K562 (cell line): ENCODE results near the gene IRAK3. TPM values are rescaled to one million over a fixed set of nuclear protein-coding genes. Genes with fewer than 3 reads are reported as not detected.

Experiments
- BRD4 ChIP-seq: fragments of 200-600 bp; sonication (generic); IDR thresholded peaks from 2 replicates; pipeline ENCODE4 v1.6.1; 2017; ENCODE audit warnings: inconsistent platforms
- BRF1 ChIP-seq: IDR thresholded peaks from 3 replicates; pipeline ENCODE4 v1.6.1; 2011; ENCODE audit warnings: borderline replicate concordance, mild to moderate bottlenecking; ENCODE audit not compliant: insufficient read length; ENCODE audit errors: extremely low read depth
- EGR1 ChIP-seq: fragments of 450-650 bp; conservative IDR thresholded peaks from 2 replicates; pipeline ENCODE4 v1.6.1; 2017; ENCODE audit warnings: mild to moderate bottlenecking
- ELF1 ChIP-seq: fragments of 200-800 bp; sonication (Bioruptor generic); IDR thresholded peaks from 2 replicates; pipeline ENCODE4 v1.6.1; 2016; ENCODE audit warnings: missing genetic modification characterization, missing compliant biosample characterization
- ELF4 ChIP-seq: fragments of 450-650 bp; formaldehyde crosslinking; IDR thresholded peaks from 2 replicates; pipeline ENCODE4 v1.4.0; 2022; ENCODE audit warnings: missing genetic modification characterization
- FOXK1 ChIP-seq: sonication (generic); formaldehyde crosslinking; IDR thresholded peaks from 2 replicates; pipeline ENCODE4 v1.8.0; 2022; ENCODE audit warnings: missing genetic modification reagents, mild to moderate bottlenecking, borderline replicate concordance
- HDAC3 ChIP-seq: fragments of 450-650 bp; IDR thresholded peaks from 2 replicates; pipeline ENCODE4 v1.6.1; 2018; ENCODE audit warnings: borderline replicate concordance, mild to moderate bottlenecking, moderate library complexity; ENCODE audit not compliant: partially characterized antibody
- KDM4B ChIP-seq, 2 experiments: fragments of 450-650 bp in 1 of 2; sonication (generic) in 1 of 2; IDR thresholded peaks; 2 replicates each; pipeline ENCODE4 v1.6.1; 2016 to 2017; ENCODE audit warnings: borderline replicate concordance in 2 of 2, antibody characterized with exemption in 1 of 2, low read depth in 1 of 2, mild to moderate bottlenecking in 1 of 2
- PHF8 ChIP-seq: fragments of 200-600 bp; sonication (generic); IDR thresholded peaks from 2 replicates; pipeline ENCODE4 v1.6.1; 2012; ENCODE audit warnings: mixed run types, mild to moderate bottlenecking, inconsistent platforms, low read length, moderate library complexity, borderline replicate concordance
- SMC3 ChIP-seq: conservative IDR thresholded peaks from 2 replicates; pipeline ENCODE4 v1.6.1; 2011; ENCODE audit warnings: low read depth, low read length, improper control_type of control experiment; ENCODE audit not compliant: insufficient read depth
- SRSF9 ChIP-seq: fragments of 200-400 bp; formaldehyde crosslinking; IDR thresholded peaks from 2 replicates; pipeline ENCODE4 v1.6.1; 2017; ENCODE audit warnings: low read depth, low read length, borderline replicate concordance
- YY1 ChIP-seq, 3 experiments: IDR thresholded peaks; 2 replicates each; pipeline ENCODE4 v1.6.1; 2011; ENCODE audit warnings: low read length in 2 of 3, mild to moderate bottlenecking in 2 of 3, moderate library complexity in 2 of 3, borderline replicate concordance in 1 of 3, control low read depth in 1 of 3, low read depth in 1 of 3; ENCODE audit not compliant: insufficient read depth in 3 of 3, insufficient replicate concordance in 2 of 3, control insufficient read depth in 1 of 3, insufficient read length in 1 of 3; ENCODE audit errors: extremely low read depth in 1 of 3
- ZBTB17 ChIP-seq: fragments of 450-650 bp; formaldehyde crosslinking; IDR thresholded peaks from 2 replicates; pipeline ENCODE4 v1.4.0; 2020; ENCODE audit warnings: mild to moderate bottlenecking
- ZC3H11A ChIP-seq: IDR thresholded peaks from 2 replicates; pipeline ENCODE4 v1.6.1; 2012; ENCODE audit warnings: low read depth, low read length, improper control_type of control experiment
- ZNF232 ChIP-seq: sonication (generic); formaldehyde crosslinking; IDR thresholded peaks from 2 replicates; pipeline ENCODE4 v1.8.0; 2022; ENCODE audit warnings: mild to moderate bottlenecking, missing genetic modification reagents
- ZNF263 ChIP-seq: sonication (generic); formaldehyde crosslinking; IDR thresholded peaks from 2 replicates; pipeline ENCODE4 v1.8.0; 2022; ENCODE audit warnings: mild to moderate bottlenecking, missing genetic modification reagents, borderline replicate concordance
- polyA plus RNA-seq, 8 experiments: library from polyadenylated mRNA; depleted of rRNA in 4 of 8; stranded (reverse) in 5 of 8; unstranded in 3 of 8; fragments of >200 nt; fragmentation: Nextera tagmentation in 2 of 8; fragmentation: Illumina TruSeq in 1 of 8; extraction: Ambion mirVana in 2 of 8; extraction: Trizol in 1 of 8; gene quantifications; 2 replicates each; pipeline versions ENCODE4 v1.2.1 to v1.2.3, GENCODE V29; 2011 to 2014; ENCODE audit warnings: inconsistent platforms in 1 of 8, missing spikeins in 1 of 8
- total RNA-seq, 7 experiments: library from RNA; depleted of rRNA in 6 of 7; stranded (reverse); fragments of >200 nt in 6 of 7; fragmentation: Illumina TruSeq in 2 of 7; extraction: Trizol in 2 of 7; gene quantifications; 2 replicates each; pipeline versions ENCODE4 v1.2.1 to v1.2.3, GENCODE V29; 2011 to 2021; ENCODE audit warnings: low replicate concordance in 1 of 7
- TF ChIP-seq, protein P1 (sequence below), 2 experiments: IDR thresholded peaks in 1 of 2; conservative IDR thresholded peaks in 1 of 2; 2 replicates each; pipeline ENCODE4 v1.6.1; 2016; ENCODE audit warnings: low read depth in 2 of 2, mild to moderate bottlenecking in 1 of 2, missing compliant biosample characterization in 1 of 2, missing genetic modification characterization in 1 of 2, moderate library complexity in 1 of 2
- TF ChIP-seq, protein P2 (sequence below): fragments of 250-450 bp; sonication (Bioruptor Pico); IDR thresholded peaks from 2 replicates; pipeline ENCODE4 v1.4.0; 2020; ENCODE audit warnings: mild to moderate bottlenecking
- TF ChIP-seq, protein P3 (sequence below): sonication (generic); formaldehyde crosslinking; IDR thresholded peaks from 2 replicates; pipeline ENCODE4 v1.8.0; 2022; ENCODE audit warnings: mild to moderate bottlenecking, missing genetic modification reagents

Gene IRAK3
- total and polyA plus RNA-seq, 9 of the 15 experiments (the other 6 are each of a cell fraction or from before 2014, with no cell fraction given), result 0.06 to 0.09 (median 0.07) TPM; not detected in 6

DNA sequence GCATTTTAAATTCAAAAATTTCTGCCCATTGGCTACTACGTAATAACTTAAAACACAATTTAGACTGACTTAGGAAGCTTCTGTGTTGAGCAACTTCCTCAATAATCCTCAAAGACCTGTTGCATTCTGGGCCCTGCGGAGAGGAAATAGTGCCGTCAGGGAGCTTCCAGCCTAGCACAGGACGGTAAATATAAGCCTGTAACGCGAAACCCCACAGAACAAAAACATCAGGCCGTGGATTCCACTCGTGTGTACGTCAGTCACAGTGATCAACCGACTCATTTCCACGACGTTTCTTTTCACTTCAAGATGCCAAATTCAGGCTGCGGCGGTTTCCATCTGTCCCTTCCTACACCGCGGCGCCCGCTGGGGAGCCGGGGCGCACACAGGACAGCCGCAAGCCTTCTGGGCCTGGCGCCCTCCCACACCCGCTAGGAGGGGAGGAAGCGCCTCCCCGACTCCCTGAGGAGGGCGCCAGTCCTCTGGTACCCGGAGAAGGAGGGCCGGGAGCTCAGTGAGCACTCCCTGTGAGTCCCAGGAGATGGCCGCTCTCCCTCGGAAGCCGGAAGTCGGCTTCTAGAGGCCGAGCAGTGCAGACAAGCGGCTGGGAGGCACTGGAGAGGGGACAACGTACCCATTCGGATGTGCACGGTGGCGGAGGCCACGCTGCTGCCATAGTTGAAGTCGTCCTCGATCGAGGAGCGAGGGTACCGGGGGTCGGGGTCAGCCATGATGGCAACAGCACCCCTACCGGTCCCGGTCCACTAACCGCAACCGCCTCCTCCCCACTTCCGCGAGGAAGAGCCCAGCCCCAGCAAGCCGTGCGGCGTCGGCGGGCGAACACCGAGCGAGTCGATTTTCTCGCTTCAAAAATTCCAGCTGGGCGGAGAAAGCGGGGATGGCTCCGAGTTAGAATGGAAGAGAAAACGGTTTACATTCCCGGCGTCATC is 19.5 kb upstream of the IRAK3 start, which contains the start of gene TMBIM4 (continued):
- TF ChIP-seq, protein P1, sequence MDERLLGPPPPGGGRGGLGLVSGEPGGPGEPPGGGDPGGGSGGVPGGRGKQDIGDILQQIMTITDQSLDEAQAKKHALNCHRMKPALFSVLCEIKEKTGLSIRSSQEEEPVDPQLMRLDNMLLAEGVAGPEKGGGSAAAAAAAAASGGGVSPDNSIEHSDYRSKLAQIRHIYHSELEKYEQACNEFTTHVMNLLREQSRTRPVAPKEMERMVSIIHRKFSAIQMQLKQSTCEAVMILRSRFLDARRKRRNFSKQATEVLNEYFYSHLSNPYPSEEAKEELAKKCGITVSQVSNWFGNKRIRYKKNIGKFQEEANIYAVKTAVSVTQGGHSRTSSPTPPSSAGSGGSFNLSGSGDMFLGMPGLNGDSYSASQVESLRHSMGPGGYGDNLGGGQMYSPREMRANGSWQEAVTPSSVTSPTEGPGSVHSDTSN (CRISPR knock-in tag; IDR thresholded peaks at IDR 0.05; ENCODE audit: low read depth), result no peak
- TF ChIP-seq, protein P1 (tag; conservative IDR thresholded peaks at IDR 0.05; ENCODE audit: low read depth), result no peak
- peak; percentile 99 for TF ChIP-seq ZBTB17 (CRISPR knock-in tag)
- no peak for TF ChIP-seq ZNF232 (CRISPR knock-in tag)
- TF ChIP-seq ZC3H11A, result no peak
- peak; percentile 72 for TF ChIP-seq ELF4 (CRISPR knock-in tag)
- TF ChIP-seq BRD4, result peak; percentile 82; the same call in 1 of the 2 replicates
- TF ChIP-seq SRSF9, result no peak
- peak; percentile 99 for TF ChIP-seq ZNF263 (CRISPR knock-in tag)
- TF ChIP-seq EGR1, result peak; percentile 68
- no peak for TF ChIP-seq BRF1
- 0 out of 2 replicates have a peak, but pooled peaks have one; percentile 73 for TF ChIP-seq FOXK1 (CRISPR knock-in tag)
- TF ChIP-seq SMC3, result no peak
- TF ChIP-seq KDM4B (IDR thresholded peaks at IDR 0.05; ENCODE audit: borderline replicate concordance in 2 of 2, low read depth in 1 of 2), result peak in 1 of 2 experiments; percentile 91; a peak in 1 of 4 replicates
- peak; percentile 97 for TF ChIP-seq ELF1 (tag)
- peak; percentile 90 for TF ChIP-seq PHF8
- TF ChIP-seq, protein P2, sequence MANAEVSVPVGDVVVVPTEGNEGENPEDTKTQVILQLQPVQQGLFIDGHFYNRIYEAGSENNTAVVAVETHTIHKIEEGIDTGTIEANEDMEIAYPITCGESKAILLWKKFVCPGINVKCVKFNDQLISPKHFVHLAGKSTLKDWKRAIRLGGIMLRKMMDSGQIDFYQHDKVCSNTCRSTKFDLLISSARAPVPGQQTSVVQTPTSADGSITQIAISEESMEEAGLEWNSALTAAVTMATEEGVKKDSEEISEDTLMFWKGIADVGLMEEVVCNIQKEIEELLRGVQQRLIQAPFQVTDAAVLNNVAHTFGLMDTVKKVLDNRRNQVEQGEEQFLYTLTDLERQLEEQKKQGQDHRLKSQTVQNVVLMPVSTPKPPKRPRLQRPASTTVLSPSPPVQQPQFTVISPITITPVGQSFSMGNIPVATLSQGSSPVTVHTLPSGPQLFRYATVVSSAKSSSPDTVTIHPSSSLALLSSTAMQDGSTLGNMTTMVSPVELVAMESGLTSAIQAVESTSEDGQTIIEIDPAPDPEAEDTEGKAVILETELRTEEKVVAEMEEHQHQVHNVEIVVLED (CRISPR knock-in tag), result peak; percentile 54; the same call in 1 of the 2 replicates
- peak; percentile 55 to 90 (median 80) for TF ChIP-seq YY1 (IDR thresholded peaks at IDR 0.05; ENCODE audit: borderline replicate concordance in 1 of 3, control insufficient read depth in 1 of 3, extremely low read depth in 1 of 3, insufficient read depth in 3 of 3, insufficient read length in 1 of 3, insufficient replicate concordance in 2 of 3, low read depth in 1 of 3, low read length in 2 of 3)
- peak; percentile 11 for TF ChIP-seq HDAC3
- TF ChIP-seq, protein P3, sequence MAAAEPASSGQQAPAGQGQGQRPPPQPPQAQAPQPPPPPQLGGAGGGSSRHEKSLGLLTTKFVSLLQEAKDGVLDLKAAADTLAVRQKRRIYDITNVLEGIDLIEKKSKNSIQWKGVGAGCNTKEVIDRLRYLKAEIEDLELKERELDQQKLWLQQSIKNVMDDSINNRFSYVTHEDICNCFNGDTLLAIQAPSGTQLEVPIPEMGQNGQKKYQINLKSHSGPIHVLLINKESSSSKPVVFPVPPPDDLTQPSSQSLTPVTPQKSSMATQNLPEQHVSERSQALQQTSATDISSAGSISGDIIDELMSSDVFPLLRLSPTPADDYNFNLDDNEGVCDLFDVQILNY (CRISPR knock-in tag), result no peak
